ENCODE data around the gene CWC22. TPM values are rescaled to one million over a fixed set of nuclear protein-coding genes. Genes with fewer than 3 reads are reported as not detected.

CWC22 gene
- total and polyA plus RNA-seq, 2 of the 8 experiments (the other 6 are each of a cell fraction or from before 2014, with no cell fraction given) = 3.7 to 34.0 TPM

- TF ChIP-seq CHD1 (IDR thresholded peaks at IDR 0.05; ENCODE audit: low read depth, low read length) (no peak), USF2 (IDR thresholded peaks at IDR 0.05; ENCODE audit: low read length) (no peak), KDM4A (IDR thresholded peaks at IDR 0.05; ENCODE audit: low read depth, low read length, severe bottlenecking) (no peak), CHD2 (IDR thresholded peaks at IDR 0.05; ENCODE audit: low read length) (no peak), RBBP5 (IDR thresholded peaks at IDR 0.05; ENCODE audit: borderline replicate concordance, low read depth, low read length) (no peak), BACH1 (IDR thresholded peaks at IDR 0.05; ENCODE audit: low read length) (no peak), BRCA1 (IDR thresholded peaks at IDR 0.05; ENCODE audit: low read depth, low read length) (no peak), KDM1A (IDR thresholded peaks at IDR 0.05; ENCODE audit: borderline replicate concordance, low read length) (no peak)
Observed at GRCh38 chr2:179913809-179914208, 93.3 kb downstream of the CWC22 start (continued).

Measured in H1 (cell line).